Lower lobe of right lung (tissue), 2 donors: ENCODE data around the gene DDX25. TPM values are rescaled to one million over a fixed set of nuclear protein-coding genes. Genes with fewer than 3 reads are reported as not detected.

Experiments used
- ATAC-seq, 2 donors: fragments of 200-7000 bp; cut with Tn5 transposase; one replicate each; pipeline ENCODE4 v1.9.1; 2020 to 2022; ENCODE audit warnings: mild to moderate bottlenecking in 2 of 2, moderate library complexity in 2 of 2
- DNase-seq: peaks from one replicate; pipeline ENCODE4 v3.0.0-alpha.2; 2020
- H3K27ac ChIP-seq: fragments of 200-600 bp; one replicate; pipeline ENCODE4 v1.8.0; 2022
- H3K27me3 ChIP-seq: fragments of 200-600 bp; one replicate; pipeline ENCODE4 v1.8.0; 2022; ENCODE audit warnings: low read depth
- H3K36me3 ChIP-seq: fragments of 200-600 bp; one replicate; pipeline ENCODE4 v1.8.0; 2022; ENCODE audit warnings: mild to moderate bottlenecking
- H3K4me1 ChIP-seq: fragments of 200-600 bp; one replicate; pipeline ENCODE4 v1.8.0; 2022
- H3K4me3 ChIP-seq: fragments of 200-600 bp; one replicate; pipeline ENCODE4 v1.8.0; 2022; ENCODE audit warnings: mild to moderate bottlenecking
- H3K9me3 ChIP-seq: fragments of 200-600 bp; one replicate; pipeline ENCODE4 v1.8.0; 2022
- CTCF ChIP-seq: fragments of 200-600 bp; IDR thresholded peaks from one replicate; pipeline ENCODE4 v1.8.0; 2022; ENCODE audit warnings: antibody characterized with exemption, mild to moderate bottlenecking
- intact Hi-C: fragments of 100-400 bp; cut with DNase I; formaldehyde crosslinking; loops from one replicate; pipeline ENCODE4 v1.11.0; 2022
- total RNA-seq: library from RNA; stranded (reverse); fragmentation: NEBNext Ultra II Directional; extraction: Animal tissue kit (Norgen Biotek cat#: 25700); gene quantifications from one replicate; pipeline ENCODE4 v1.2.1, GENCODE V29; 2021
- donor health status: DM: no; HTN: yes; CAD: no; lungs with severe emphysema.

DDX25 gene
- total RNA-seq, 1 donor from 2014 or later: not detected

GRCh38 chr11:125887373-125888324, 16.7 kb upstream of the DDX25 start, which contains the start of gene HYLS1:
HYLS1 (plus strand) TSS chr11:125887668; CDS start chr11:125899369, 11,701 bp downstream.
- intact Hi-C loops: no loop called here
- Histone ChIP-seq H3K36me3 (peaks cover 9% of the 10 kb centered on the region), H3K4me1 (peaks cover 10% of the 10 kb centered on the region), H3K27me3 (no peaks in the 10 kb centered on the region), H3K4me3 (peak within 1 kb of the TSS; percentile 88), H3K9me3 (no peaks in the 10 kb centered on the region), H3K27ac (peak within 1 kb of the TSS; percentile 96)
- DNase-seq: peak; percentile 96
- peak; percentile 98 to 99 for ATAC-seq
- no peak for TF ChIP-seq CTCF

GRCh38 chr11:125890447-125891100, 13.7 kb upstream of the DDX25 start:
- Histone ChIP-seq H3K9me3 (no peaks in the 10 kb centered on the region), H3K4me1 (peaks cover 10% of the 10 kb centered on the region), H3K4me3 (no peak overlapping the region), H3K27ac (no peak overlapping the region), H3K36me3 (peaks cover 38% of the 10 kb centered on the region), H3K27me3 (no peaks in the 10 kb centered on the region)
- intact Hi-C loops: no loop called here
- DNase-seq (no peak), ATAC-seq (no peak)
- TF ChIP-seq CTCF: no peak

GRCh38 chr11:125892071-125892470, 12.2 kb upstream of the DDX25 start:
- H3K27ac ChIP-seq: no peak overlapping the region
- intact Hi-C loops: no loop called here
- no peaks in the 10 kb centered on the region for H3K9me3 ChIP-seq
- DNase-seq (no peak), ATAC-seq (no peak)
- H3K4me1 ChIP-seq: peaks cover 10% of the 10 kb centered on the region
- no peak overlapping the region for H3K4me3 ChIP-seq
- H3K27me3 ChIP-seq: no peaks in the 10 kb centered on the region
- TF ChIP-seq CTCF: no peak
- peaks cover 47% of the 10 kb centered on the region for H3K36me3 ChIP-seq

GRCh38 chr11:125892994-125893393, 11.3 kb upstream of the DDX25 start:
- Histone ChIP-seq H3K4me3 (no peak overlapping the region), H3K27me3 (no peaks in the 10 kb centered on the region), H3K9me3 (no peaks in the 10 kb centered on the region), H3K36me3 (peaks cover 51% of the 10 kb centered on the region), H3K27ac (no peak overlapping the region), H3K4me1 (peaks cover 10% of the 10 kb centered on the region)
- TF ChIP-seq CTCF: no peak
- intact Hi-C loops: no loop called here
- no peak for ATAC-seq
- DNase-seq: no peak

- H3K4me1 ChIP-seq: peaks cover 19% of the 10 kb centered on the region
- DNase-seq (no peak), ATAC-seq (no peak)
- H3K27ac ChIP-seq: no peak overlapping the region
- peak overlapping the region; percentile 73 for H3K4me3 ChIP-seq
- no peaks in the 10 kb centered on the region for H3K9me3 ChIP-seq
- peaks cover 30% of the 10 kb centered on the region for H3K27me3 ChIP-seq
- H3K36me3 ChIP-seq: peaks cover 19% of the 10 kb centered on the region
- TF ChIP-seq CTCF: no peak
- intact Hi-C loops: no loop called here
Observed at GRCh38 chr11:125901872-125902271, 2.4 kb upstream of the DDX25 start.
